OCI-LY3 (cell line): ENCODE measurements around the gene KIF15.

Experiments used
- H2AFZ ChIP-seq: fragments of 200-600, 300-600 bp; shearing (Covaris generic); 2 replicates; pipeline ENCODE4 v1.6.0; 2014; ENCODE audit warnings: antibody characterized with exemption, low read depth, low read length
- H3K27ac ChIP-seq: fragments of 200-600, 300-600 bp; sonication (generic); 2 replicates; pipeline ENCODE4 v1.5.1; 2014; ENCODE audit warnings: mild to moderate bottlenecking, low read length, moderate library complexity, mixed read lengths
- H3K27me3 ChIP-seq: fragments of 200-600, 300-600 bp; sonication (generic); 2 replicates; pipeline ENCODE4 v1.6.1; 2014; ENCODE audit warnings: low read depth, low read length, mixed read lengths
- H3K36me3 ChIP-seq: fragments of 200-600, 300-600 bp; sonication (generic); replicated peaks from 2 replicates; pipeline ENCODE3; 2014; ENCODE audit warnings: low read depth, low read length, mixed read lengths
- H3K4me1 ChIP-seq: fragments of 300-600, 200-600 bp; sonication (generic); 2 replicates; pipeline ENCODE4 v1.6.1; 2014; ENCODE audit warnings: low read length, mixed read lengths
- H3K4me2 ChIP-seq: fragments of 200-600, 300-600 bp; sonication (generic); 2 replicates; pipeline ENCODE4 v1.6.1; 2014; ENCODE audit warnings: low read length, mixed read lengths
- H3K4me3 ChIP-seq: fragments of 300-600, 200-600 bp; sonication (generic); 2 replicates; pipeline ENCODE4 v1.5.1; 2014; ENCODE audit warnings: antibody characterized with exemption, mild to moderate bottlenecking, low read length, moderate library complexity
- H3K79me2 ChIP-seq: fragments of 300-600, 200-600 bp; shearing (Covaris generic); 2 replicates; pipeline ENCODE4 v1.6.1; 2014; ENCODE audit warnings: mild to moderate bottlenecking, low read length, mixed read lengths
- H3K9ac ChIP-seq: fragments of 300-600, 200-600 bp; shearing (Covaris generic); 2 replicates; pipeline ENCODE4 v1.6.0; 2014; ENCODE audit warnings: mild to moderate bottlenecking, low read length, moderate library complexity
- H3K9me3 ChIP-seq: fragments of 200-600, 300-600 bp; shearing (Covaris generic); 2 replicates; pipeline ENCODE4 v1.6.1; 2014; ENCODE audit warnings: low read length, mixed read lengths; ENCODE audit not compliant: insufficient read depth
- H4K20me1 ChIP-seq: fragments of 200-600, 300-600 bp; sonication (generic); 2 replicates; pipeline ENCODE4 v1.6.1; 2016; ENCODE audit warnings: low read length, mixed read lengths; ENCODE audit not compliant: insufficient read depth
- EZH2phosphoT487 ChIP-seq: fragments of 200-600 bp; shearing (Covaris generic); IDR thresholded peaks from 2 replicates; pipeline ENCODE4 v1.6.1; 2018; ENCODE audit warnings: antibody characterized with exemption, mixed run types, low read depth
- TF ChIP-seq, protein P1 (sequence below): fragments of 200-600, 300-600 bp; sonication (generic); IDR thresholded peaks from 2 replicates; pipeline ENCODE4 v1.5.1; 2014; ENCODE audit warnings: antibody characterized with exemption, low read length, low read depth

KIF15 gene

DNA sequence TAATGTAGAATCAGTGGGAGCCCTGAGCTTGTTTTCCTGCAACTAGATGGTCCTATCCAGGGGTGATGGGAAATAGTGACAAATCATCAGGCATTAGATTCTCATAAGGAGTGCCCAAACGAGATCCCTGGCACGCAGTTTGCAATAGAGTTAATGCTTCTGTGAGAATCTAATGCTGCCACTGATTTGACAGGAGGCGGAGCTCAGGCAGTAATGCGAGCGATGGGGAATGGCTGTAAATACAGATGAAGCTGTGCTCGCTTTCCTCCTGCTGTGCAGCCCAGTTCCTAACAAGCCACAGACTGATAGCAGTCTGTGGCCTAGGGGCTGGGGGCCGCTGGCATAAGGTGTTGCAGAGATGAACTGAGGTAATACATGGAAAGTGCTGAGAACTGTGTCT is 71.8 kb downstream of the KIF15 start:
- Histone ChIP-seq H3K9ac (no peak overlapping the region), H3K27me3 (no peaks in the 10 kb centered on the region), H3K36me3 (peaks cover 60% of the 10 kb centered on the region), H3K4me2 (no peak overlapping the region), H3K9me3 (peaks cover 10% of the 10 kb centered on the region), H4K20me1 (no peaks in the 10 kb centered on the region), H3K4me1 (no peaks in the 10 kb centered on the region), H2AFZ (no peak overlapping the region), H3K27ac (no peak overlapping the region), H3K79me2 (no peaks in the 10 kb centered on the region), H3K4me3 (no peak overlapping the region)
- TF ChIP-seq, protein P1, sequence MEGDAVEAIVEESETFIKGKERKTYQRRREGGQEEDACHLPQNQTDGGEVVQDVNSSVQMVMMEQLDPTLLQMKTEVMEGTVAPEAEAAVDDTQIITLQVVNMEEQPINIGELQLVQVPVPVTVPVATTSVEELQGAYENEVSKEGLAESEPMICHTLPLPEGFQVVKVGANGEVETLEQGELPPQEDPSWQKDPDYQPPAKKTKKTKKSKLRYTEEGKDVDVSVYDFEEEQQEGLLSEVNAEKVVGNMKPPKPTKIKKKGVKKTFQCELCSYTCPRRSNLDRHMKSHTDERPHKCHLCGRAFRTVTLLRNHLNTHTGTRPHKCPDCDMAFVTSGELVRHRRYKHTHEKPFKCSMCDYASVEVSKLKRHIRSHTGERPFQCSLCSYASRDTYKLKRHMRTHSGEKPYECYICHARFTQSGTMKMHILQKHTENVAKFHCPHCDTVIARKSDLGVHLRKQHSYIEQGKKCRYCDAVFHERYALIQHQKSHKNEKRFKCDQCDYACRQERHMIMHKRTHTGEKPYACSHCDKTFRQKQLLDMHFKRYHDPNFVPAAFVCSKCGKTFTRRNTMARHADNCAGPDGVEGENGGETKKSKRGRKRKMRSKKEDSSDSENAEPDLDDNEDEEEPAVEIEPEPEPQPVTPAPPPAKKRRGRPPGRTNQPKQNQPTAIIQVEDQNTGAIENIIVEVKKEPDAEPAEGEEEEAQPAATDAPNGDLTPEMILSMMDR: no peak
- TF ChIP-seq EZH2phosphoT487: no peak

DNA sequence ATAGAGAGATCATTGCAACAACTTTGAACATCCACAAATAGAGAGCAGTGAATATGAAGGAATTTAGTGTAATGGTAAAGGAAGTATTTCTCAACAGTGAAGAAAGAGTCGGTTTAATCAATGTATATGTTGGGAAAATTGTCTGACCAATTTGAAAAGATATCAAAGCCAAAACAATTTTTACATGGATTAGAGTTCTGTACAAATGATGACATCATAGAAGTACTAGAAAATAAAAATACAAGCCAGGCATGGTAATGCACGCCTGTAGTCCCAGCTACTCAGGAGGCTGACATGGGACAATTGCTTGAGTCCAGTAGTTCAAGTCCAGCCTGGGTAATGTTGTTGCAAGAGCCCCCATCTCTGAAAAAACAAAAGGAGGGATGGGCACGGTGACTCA is 74.1 kb downstream of the KIF15 start:
- no peaks in the 10 kb centered on the region for H4K20me1 ChIP-seq
- H3K4me2 ChIP-seq: no peak overlapping the region
- H3K36me3 ChIP-seq: peaks cover 65% of the 10 kb centered on the region
- no peak overlapping the region for H2AFZ ChIP-seq
- no peaks in the 10 kb centered on the region for H3K27me3 ChIP-seq
- H3K27ac ChIP-seq: no peak overlapping the region
- TF ChIP-seq EZH2phosphoT487: no peak
- TF ChIP-seq, protein P1: no peak
- H3K9me3 ChIP-seq: peaks cover 10% of the 10 kb centered on the region
- peaks cover 6% of the 10 kb centered on the region for H3K4me1 ChIP-seq
- no peak overlapping the region for H3K9ac ChIP-seq
- no peaks in the 10 kb centered on the region for H3K79me2 ChIP-seq
- no peak overlapping the region for H3K4me3 ChIP-seq

DNA sequence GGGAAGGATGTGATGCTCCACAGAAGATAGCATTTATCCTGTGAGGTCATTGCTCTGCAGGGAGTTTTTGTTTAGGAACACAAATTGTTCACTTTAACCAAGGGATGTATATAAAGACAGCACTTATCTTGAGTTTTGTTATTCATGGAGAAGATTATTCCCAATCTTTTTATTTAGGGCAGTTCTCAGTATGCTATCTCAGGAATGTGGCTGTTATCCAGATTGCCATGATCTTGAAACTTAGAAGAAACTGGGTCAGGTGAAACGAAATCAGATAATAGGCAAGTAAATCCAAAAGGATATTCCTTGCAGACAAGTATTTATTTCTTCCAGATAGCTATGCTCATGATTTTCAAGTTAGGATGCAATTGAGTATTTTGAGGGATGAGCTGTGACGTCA is 80.8 kb downstream of the KIF15 start:
- Histone ChIP-seq H2AFZ (no peak overlapping the region), H3K36me3 (peaks cover 65% of the 10 kb centered on the region), H3K27ac (no peak overlapping the region), H4K20me1 (no peaks in the 10 kb centered on the region), H3K27me3 (no peaks in the 10 kb centered on the region), H3K4me2 (no peak overlapping the region), H3K4me1 (peaks cover 6% of the 10 kb centered on the region), H3K9me3 (no peaks in the 10 kb centered on the region), H3K4me3 (no peak overlapping the region), H3K9ac (no peak overlapping the region), H3K79me2 (no peaks in the 10 kb centered on the region)
- TF ChIP-seq, protein P1: no peak
- TF ChIP-seq EZH2phosphoT487: no peak

DNA sequence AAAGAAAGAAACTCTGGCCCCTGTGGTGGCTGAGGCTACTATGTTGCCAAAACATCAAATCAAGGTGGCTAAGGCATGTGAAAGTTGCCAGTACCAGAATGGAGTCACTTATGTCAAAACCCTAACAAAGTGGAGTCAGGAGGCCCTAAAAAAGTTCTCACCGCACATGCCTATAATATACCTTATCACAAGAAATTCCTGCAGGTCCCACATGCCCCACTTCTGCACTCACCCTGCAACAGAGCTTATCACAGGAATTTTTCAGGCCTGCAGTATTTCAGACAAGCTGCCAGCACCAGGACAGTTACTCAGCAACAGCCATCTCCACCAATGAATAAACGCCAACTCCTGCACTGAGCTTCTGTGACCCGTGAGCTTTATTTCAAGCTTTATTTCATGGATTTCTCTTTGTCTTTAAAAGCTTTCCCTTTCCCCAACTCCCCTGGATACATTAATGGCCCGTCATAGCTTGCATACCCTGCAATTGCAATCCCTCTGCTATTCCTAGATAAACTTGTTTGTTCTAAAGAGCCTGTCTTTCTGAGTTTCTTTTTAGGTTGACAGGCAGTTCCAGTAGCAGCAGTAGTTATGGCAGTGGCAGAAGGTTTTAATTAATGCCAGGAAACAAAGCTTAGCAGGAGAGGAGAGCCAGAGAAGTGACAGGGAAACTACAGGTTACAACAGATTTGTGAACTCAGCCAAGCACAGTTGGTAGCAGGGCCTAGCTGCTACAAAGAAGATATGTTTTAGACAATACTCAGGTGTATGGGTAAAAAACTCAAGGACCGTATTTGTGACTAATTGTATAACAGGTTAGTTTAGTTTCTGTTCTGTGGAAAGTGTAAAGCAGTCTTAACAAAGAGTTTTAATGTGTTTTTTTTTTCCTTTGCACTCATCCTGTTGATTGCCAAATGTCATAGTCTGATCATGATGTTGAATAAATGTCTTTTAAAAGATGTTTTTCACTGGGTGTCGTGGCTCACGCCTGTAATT is 84.2 kb downstream of the KIF15 start:
- no peaks in the 10 kb centered on the region for H3K27me3 ChIP-seq
- TF ChIP-seq EZH2phosphoT487: no peak
- TF ChIP-seq, protein P1: no peak
- peaks cover 47% of the 10 kb centered on the region for H3K36me3 ChIP-seq
- no peak overlapping the region for H3K9ac ChIP-seq
- H2AFZ ChIP-seq: no peak overlapping the region
- H3K79me2 ChIP-seq: no peaks in the 10 kb centered on the region
- H4K20me1 ChIP-seq: no peaks in the 10 kb centered on the region
- no peak overlapping the region for H3K27ac ChIP-seq
- H3K9me3 ChIP-seq: no peaks in the 10 kb centered on the region
- no peak overlapping the region for H3K4me3 ChIP-seq
- H3K4me2 ChIP-seq: no peak overlapping the region
- H3K4me1 ChIP-seq: peaks cover 4% of the 10 kb centered on the region; the same call in 1 of the 2 replicates
